Neural progenitor cell (in vitro differentiated cells): ENCODE results near the gene KRTAP10-2. TPM values are rescaled to one million over a fixed set of nuclear protein-coding genes. Genes with fewer than 3 reads are reported as not detected.
A peak's percentile ranks its signal among the peaks of the same experiment; 100 is the strongest.

Source experiments
- DNase-seq: peaks from one replicate; pipeline ENCODE4 v3.0.0-alpha.2; 2016; ENCODE audit warnings: low spot score
- H2AFZ ChIP-seq: fragments of 200-600 bp; sonication (generic); replicated peaks from 2 replicates; pipeline ENCODE4 v1.6.1; 2016; ENCODE audit warnings: antibody characterized with exemption
- H3F3A ChIP-seq: fragments of 200-600 bp; sonication (generic); 2 replicates; pipeline ENCODE4 v1.6.1; 2016; ENCODE audit warnings: antibody characterized with exemption, low read depth
- H3K27ac ChIP-seq: fragments of 200-600 bp; sonication (generic); 2 replicates; pipeline ENCODE4 v1.5.1; 2016; ENCODE audit warnings: mild to moderate bottlenecking
- H3K27me3 ChIP-seq: fragments of 200-600 bp; sonication (generic); 2 replicates; pipeline ENCODE4 v1.6.1; 2016; ENCODE audit warnings: mild to moderate bottlenecking, moderate library complexity
- H3K36me3 ChIP-seq: fragments of 200-600 bp; sonication (generic); 2 replicates; pipeline ENCODE4 v1.5.1; 2016
- H3K4me1 ChIP-seq: fragments of 200-600 bp; sonication (generic); 2 replicates; pipeline ENCODE4 v1.6.1; 2016; ENCODE audit warnings: mixed run types
- H3K4me2 ChIP-seq: fragments of 200-600 bp; sonication (generic); 2 replicates; pipeline ENCODE4 v1.6.1; 2016
- H3K4me3 ChIP-seq: fragments of 200-600 bp; sonication (generic); 2 replicates; pipeline ENCODE4 v1.5.1; 2016
- H3K79me2 ChIP-seq: fragments of 200-600 bp; sonication (generic); 2 replicates; pipeline ENCODE4 v1.6.1; 2016; ENCODE audit warnings: low read depth
- H3K9ac ChIP-seq: fragments of 200-600 bp; sonication (generic); 2 replicates; pipeline ENCODE4 v1.6.1; 2016
- H3K9me3 ChIP-seq: fragments of 200-600 bp; sonication (generic); 2 replicates; pipeline ENCODE4 v1.5.1; 2016; ENCODE audit warnings: low read depth
- H4K20me1 ChIP-seq: fragments of 200-600 bp; sonication (generic); 2 replicates; pipeline ENCODE4 v1.6.1; 2016; ENCODE audit warnings: low read depth
- H3K27ac Mint-ChIP-seq: 3 replicates; pipeline ENCODE4 v1.8.0; 2021; ENCODE audit warnings: mixed read lengths
- H3K27me3 Mint-ChIP-seq: 2 replicates; pipeline ENCODE4 v1.8.0; 2022; ENCODE audit warnings: low read depth, mild to moderate bottlenecking, inconsistent platforms, moderate library complexity, mixed read lengths; ENCODE audit not compliant: insufficient read depth
- H3K36me3 Mint-ChIP-seq: 3 replicates; pipeline ENCODE4 v1.8.0; 2021; ENCODE audit warnings: mixed read lengths
- H3K4me1 Mint-ChIP-seq: 3 replicates; pipeline ENCODE4 v1.8.0; 2021; ENCODE audit warnings: mixed read lengths
- H3K4me3 Mint-ChIP-seq: 3 replicates; pipeline ENCODE4 v1.8.0; 2021; ENCODE audit warnings: mild to moderate bottlenecking, moderate library complexity, mixed read lengths
- H3K9me3 Mint-ChIP-seq: 3 replicates; pipeline ENCODE4 v1.8.0; 2020; ENCODE audit warnings: mixed read lengths
- EZH2 ChIP-seq: fragments of 200-600 bp; sonication (generic); IDR thresholded peaks from 2 replicates; pipeline ENCODE4 v1.6.1; 2017; ENCODE audit warnings: antibody characterized with exemption, mild to moderate bottlenecking, moderate library complexity
- EZH2phosphoT487 ChIP-seq: fragments of 200-600 bp; sonication (generic); IDR thresholded peaks from 2 replicates; pipeline ENCODE4 v1.6.1; 2017; ENCODE audit warnings: antibody characterized with exemption
- total RNA-seq: library from RNA; depleted of rRNA; stranded (reverse); fragments of >200 nt; gene quantifications from 2 replicates; pipeline ENCODE4 v1.2.3, GENCODE V29; 2015; ENCODE audit warnings: low replicate concordance
- TF ChIP-seq, protein P1 (sequence below): fragments of 200-600 bp; sonication (generic); IDR thresholded peaks from 2 replicates; pipeline ENCODE4 v1.5.1; 2017; ENCODE audit warnings: antibody characterized with exemption, mild to moderate bottlenecking

Gene KRTAP10-2
- total RNA-seq, 1 donor from 2014 or later = not detected

DNA sequence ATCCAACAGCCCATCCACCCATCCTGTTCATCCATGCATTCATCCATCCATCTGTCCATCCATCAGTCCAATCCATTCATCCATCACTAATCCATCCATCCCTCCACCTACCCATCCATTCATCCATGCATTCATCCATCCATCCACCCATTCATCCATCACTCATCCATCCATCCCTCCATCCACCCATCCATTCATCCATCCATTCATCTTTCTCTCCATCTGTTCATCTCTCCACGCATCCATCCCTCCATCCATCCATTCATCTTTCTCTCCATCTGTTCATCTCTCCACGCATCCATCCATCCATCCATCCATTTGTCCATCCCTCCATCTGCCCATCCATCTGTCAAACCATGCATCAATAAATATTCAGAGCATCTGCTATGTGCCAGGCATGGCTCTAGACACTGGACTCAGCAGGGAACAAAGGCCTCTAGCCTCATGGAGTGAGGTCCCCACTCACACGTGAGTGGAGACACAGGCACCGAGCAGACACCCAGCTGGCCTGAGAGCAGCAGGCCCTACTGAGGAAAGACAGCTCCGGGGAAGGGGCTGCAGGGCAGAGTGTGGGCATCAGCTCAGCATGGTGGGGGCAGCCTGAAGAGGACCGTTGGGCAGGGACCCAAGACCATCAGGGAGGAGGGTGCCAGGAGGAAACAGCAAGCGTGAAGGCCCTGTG is 20.9 kb downstream of the KRTAP10-2 start:
- H3K9me3 Mint-ChIP-seq = no peaks in the 10 kb centered on the region

GRCh38 chr21:44529503-44530125 is 21.7 kb downstream of the KRTAP10-2 start:
- peaks cover 3% of the 10 kb centered on the region for H3K4me1 Mint-ChIP-seq
- H2AFZ ChIP-seq = no peak overlapping the region
- H3K79me2 ChIP-seq = no peaks in the 10 kb centered on the region
- no peak overlapping the region for H3K4me3 ChIP-seq
- H3K27me3 ChIP-seq = no peaks in the 10 kb centered on the region
- no peak overlapping the region for H3K4me2 ChIP-seq
- H3K36me3 ChIP-seq = no peaks in the 10 kb centered on the region
- no peaks in the 10 kb centered on the region for H3F3A ChIP-seq
- H3K9me3 Mint-ChIP-seq = no peaks in the 10 kb centered on the region
- H3K27ac ChIP-seq = no peak overlapping the region
- peaks cover 13% of the 10 kb centered on the region for H3K27me3 Mint-ChIP-seq
- no peak overlapping the region for H3K4me3 Mint-ChIP-seq
- DNase-seq = no peak
- H4K20me1 ChIP-seq = no peaks in the 10 kb centered on the region
- H3K9me3 ChIP-seq = no peaks in the 10 kb centered on the region
- TF ChIP-seq, protein P1, sequence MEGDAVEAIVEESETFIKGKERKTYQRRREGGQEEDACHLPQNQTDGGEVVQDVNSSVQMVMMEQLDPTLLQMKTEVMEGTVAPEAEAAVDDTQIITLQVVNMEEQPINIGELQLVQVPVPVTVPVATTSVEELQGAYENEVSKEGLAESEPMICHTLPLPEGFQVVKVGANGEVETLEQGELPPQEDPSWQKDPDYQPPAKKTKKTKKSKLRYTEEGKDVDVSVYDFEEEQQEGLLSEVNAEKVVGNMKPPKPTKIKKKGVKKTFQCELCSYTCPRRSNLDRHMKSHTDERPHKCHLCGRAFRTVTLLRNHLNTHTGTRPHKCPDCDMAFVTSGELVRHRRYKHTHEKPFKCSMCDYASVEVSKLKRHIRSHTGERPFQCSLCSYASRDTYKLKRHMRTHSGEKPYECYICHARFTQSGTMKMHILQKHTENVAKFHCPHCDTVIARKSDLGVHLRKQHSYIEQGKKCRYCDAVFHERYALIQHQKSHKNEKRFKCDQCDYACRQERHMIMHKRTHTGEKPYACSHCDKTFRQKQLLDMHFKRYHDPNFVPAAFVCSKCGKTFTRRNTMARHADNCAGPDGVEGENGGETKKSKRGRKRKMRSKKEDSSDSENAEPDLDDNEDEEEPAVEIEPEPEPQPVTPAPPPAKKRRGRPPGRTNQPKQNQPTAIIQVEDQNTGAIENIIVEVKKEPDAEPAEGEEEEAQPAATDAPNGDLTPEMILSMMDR = no peak
- no peak for TF ChIP-seq EZH2phosphoT487
- TF ChIP-seq EZH2 = no peak
- no peak overlapping the region for H3K9ac ChIP-seq
- no peaks in the 10 kb centered on the region for H3K36me3 Mint-ChIP-seq
- no peak overlapping the region for H3K27ac Mint-ChIP-seq
- no peaks in the 10 kb centered on the region for H3K4me1 ChIP-seq

More for the DNA sequence above, 20.9 kb downstream of the KRTAP10-2 start:
- H3F3A ChIP-seq = no peaks in the 10 kb centered on the region
- no peaks in the 10 kb centered on the region for H3K9me3 ChIP-seq
- H3K4me1 ChIP-seq = no peaks in the 10 kb centered on the region
- H3K27ac Mint-ChIP-seq = no peak overlapping the region
- H3K36me3 ChIP-seq = no peaks in the 10 kb centered on the region
- H3K27me3 ChIP-seq = no peaks in the 10 kb centered on the region
- no peak overlapping the region for H3K4me2 ChIP-seq
- H2AFZ ChIP-seq = no peak overlapping the region
- H4K20me1 ChIP-seq = no peaks in the 10 kb centered on the region
- H3K27ac ChIP-seq = no peak overlapping the region
- H3K27me3 Mint-ChIP-seq = peaks cover 18% of the 10 kb centered on the region
- no peak for DNase-seq
- TF ChIP-seq EZH2phosphoT487 (no peak), EZH2 (no peak)
- TF ChIP-seq, protein P1 = no peak
- H3K79me2 ChIP-seq = no peaks in the 10 kb centered on the region
- no peak overlapping the region for H3K9ac ChIP-seq
- H3K36me3 Mint-ChIP-seq = no peaks in the 10 kb centered on the region
- H3K4me3 ChIP-seq = no peak overlapping the region
- H3K4me3 Mint-ChIP-seq = peak overlapping the region; percentile 22
- H3K4me1 Mint-ChIP-seq = peaks cover 3% of the 10 kb centered on the region

GRCh38 chr21:44529011-44529421 is 22.3 kb downstream of the KRTAP10-2 start:
- no peak overlapping the region for H3K27ac Mint-ChIP-seq
- Histone ChIP-seq H3K27ac (no peak overlapping the region), H3F3A (no peaks in the 10 kb centered on the region), H3K9ac (no peak overlapping the region), H3K36me3 (no peaks in the 10 kb centered on the region), H2AFZ (no peak overlapping the region), H4K20me1 (no peaks in the 10 kb centered on the region), H3K79me2 (no peaks in the 10 kb centered on the region), H3K4me3 (no peak overlapping the region), H3K4me2 (no peak overlapping the region), H3K4me1 (no peaks in the 10 kb centered on the region), H3K9me3 (no peaks in the 10 kb centered on the region), H3K27me3 (no peaks in the 10 kb centered on the region)
- DNase-seq = no peak
- TF ChIP-seq, protein P1 = no peak
- TF ChIP-seq EZH2phosphoT487 = no peak
- no peak for TF ChIP-seq EZH2
- H3K9me3 Mint-ChIP-seq = no peaks in the 10 kb centered on the region
- H3K27me3 Mint-ChIP-seq = peaks cover 13% of the 10 kb centered on the region
- H3K36me3 Mint-ChIP-seq = no peaks in the 10 kb centered on the region
- no peak overlapping the region for H3K4me3 Mint-ChIP-seq
- peaks cover 3% of the 10 kb centered on the region for H3K4me1 Mint-ChIP-seq
